B cell (primary cell): ENCODE results near the gene FBLN2. TPM values are rescaled to one million over a fixed set of nuclear protein-coding genes. Genes with fewer than 3 reads are reported as not detected.

Experiments used
- ATAC-seq: fragments of 200-7000 bp; cut with Tn5 transposase; one replicate; pipeline ENCODE4 v1.10.0; 2021; ENCODE audit warnings: low read depth, mild to moderate bottlenecking, moderate number of reproducible peaks, moderate library complexity
- CTCF ChIA-PET: fragments of 350-600 bp; sonication (Branson Sonifier 250); formaldehyde crosslinking; loops from one replicate; lab custom pipeline; 2021; ENCODE audit warnings: antibody characterized with exemption, inconsistent platforms; lab: Charles Lee
- POLR2A ChIA-PET: fragments of 350-600 bp; sonication (Branson Sonifier 250); formaldehyde crosslinking; loops from one replicate; lab custom pipeline; 2021; ENCODE audit warnings: antibody characterized with exemption; lab: Charles Lee
- DNase-seq: peaks from one replicate; pipeline ENCODE4 v3.0.0; 2013
- H2AFZ ChIP-seq: 2 replicates; pipeline ENCODE4 v1.6.1; 2012; ENCODE audit warnings: mild to moderate bottlenecking, low read depth, low read length; ENCODE audit not compliant: insufficient read depth, poor library complexity, severe bottlenecking
- H3K27ac ChIP-seq, 2 donors: 1 replicate in 1 of 2; 2 replicates in 1 of 2; pipeline ENCODE4 v1.5.1; 2012 to 2013; ENCODE audit warnings: low read length in 2 of 2, mild to moderate bottlenecking in 2 of 2, moderate library complexity in 1 of 2
- H3K27me3 ChIP-seq, 4 experiments: fragments of 200-600 bp in 1 of 4; sonication (generic) in 1 of 4; replicated peaks in 1 of 4; 1 replicate in 2 of 4; 2 replicates in 2 of 4; pipeline versions ENCODE4 v1.6.1 to v1.7.0; 2013 to 2016; ENCODE audit warnings: low read length in 3 of 4, mild to moderate bottlenecking in 2 of 4, mixed read lengths in 1 of 4, moderate library complexity in 1 of 4; ENCODE audit not compliant: insufficient read depth in 4 of 4, control insufficient read depth in 3 of 4; ENCODE audit errors: control extremely low read depth in 1 of 4
- H3K36me3 ChIP-seq, 2 experiments: replicated peaks in 1 of 2; 1 replicate in 1 of 2; 2 replicates in 1 of 2; pipeline versions ENCODE4 v1.6.1 to v1.7.1; 2013; ENCODE audit warnings: low read length in 1 of 2; ENCODE audit not compliant: insufficient read depth in 2 of 2, control insufficient read depth in 1 of 2; ENCODE audit errors: control extremely low read depth in 1 of 2, extremely low read depth in 1 of 2
- H3K4me1 ChIP-seq, 2 donors: fragments of 200-600 bp in 1 of 2; sonication (generic) in 1 of 2; 1 replicate in 1 of 2; 2 replicates in 1 of 2; pipeline versions ENCODE4 v1.5.1 to v1.6.1; 2013 to 2017; ENCODE audit warnings: low read length in 2 of 2; ENCODE audit not compliant: control insufficient read depth in 2 of 2, insufficient read depth in 2 of 2
- H3K4me2 ChIP-seq: replicated peaks from 2 replicates; pipeline ENCODE3; 2012; ENCODE audit warnings: mild to moderate bottlenecking, low read depth, low read length; ENCODE audit not compliant: poor library complexity, severe bottlenecking
- H3K4me3 ChIP-seq, 5 experiments: fragments of 200-600 bp in 1 of 5; sonication (generic) in 1 of 5; 1 replicate in 3 of 5; 2 replicates in 2 of 5; pipeline versions ENCODE4 v1.5.1 to v1.7.0; 2011 to 2016; ENCODE audit warnings: low read length in 4 of 5, mild to moderate bottlenecking in 4 of 5, low read depth in 2 of 5, control low read depth in 1 of 5, moderate library complexity in 1 of 5; ENCODE audit not compliant: insufficient read depth in 1 of 5; ENCODE audit errors: control extremely low read depth in 1 of 5, extremely low read depth in 1 of 5
- H3K79me2 ChIP-seq: fragments of 200-600 bp; sonication (generic); one replicate; pipeline ENCODE4 v1.6.0; 2016; ENCODE audit warnings: low read length; ENCODE audit not compliant: control insufficient read depth, insufficient read depth
- H3K9ac ChIP-seq: fragments of 200-600 bp; sonication (generic); 2 replicates; pipeline ENCODE4 v1.6.1; 2017; ENCODE audit warnings: mild to moderate bottlenecking, low read length, moderate library complexity
- H3K9me3 ChIP-seq, 3 donors: one replicate each; pipeline versions ENCODE4 v1.6.1 to v1.7.1; 2013; ENCODE audit warnings: low read length in 2 of 3; ENCODE audit not compliant: control insufficient read depth in 2 of 3, insufficient read depth in 1 of 3; ENCODE audit errors: control extremely low read depth in 1 of 3
- H4K20me1 ChIP-seq: 2 replicates; pipeline ENCODE4 v1.6.0; 2012; ENCODE audit warnings: mild to moderate bottlenecking, low read length; ENCODE audit not compliant: insufficient read depth, control insufficient read depth, poor library complexity, severe bottlenecking
- H3K27ac Mint-ChIP-seq: one replicate; pipeline ENCODE4 v1.8.0; 2021; ENCODE audit warnings: mixed read lengths
- H3K27me3 Mint-ChIP-seq: one replicate; pipeline ENCODE4 v1.8.0; 2021; ENCODE audit warnings: mixed read lengths
- H3K4me1 Mint-ChIP-seq: one replicate; pipeline ENCODE4 v1.8.0; 2021; ENCODE audit warnings: mixed read lengths
- H3K4me3 Mint-ChIP-seq: one replicate; pipeline ENCODE4 v1.8.0; 2021; ENCODE audit warnings: mixed read lengths
- H3K9me3 Mint-ChIP-seq: one replicate; pipeline ENCODE4 v1.8.0; 2022; ENCODE audit warnings: mixed read lengths; ENCODE audit not compliant: insufficient read depth
- CTCF ChIP-seq: fragments of 200-600 bp; IDR thresholded peaks from one replicate; pipeline ENCODE4 v1.8.0; 2022; ENCODE audit warnings: antibody characterized with exemption, mild to moderate bottlenecking
- EZH2 ChIP-seq: IDR thresholded peaks from 2 replicates; pipeline ENCODE4 v1.6.1; 2012; ENCODE audit warnings: borderline replicate concordance, low read depth, mild to moderate bottlenecking, moderate library complexity, low read length; ENCODE audit not compliant: insufficient read depth, poor library complexity, severe bottlenecking
- WGBS: methylation state at CpG from one replicate; pipeline ENCODE4 v1.1.5; 2013; ENCODE audit warnings: missing lambda C conversion rate; ENCODE audit not compliant: insufficient coverage; 5-methylcytosine and 5-hydroxymethylcytosine counted together
- intact Hi-C: fragments of 100-400 bp; cut with micrococcal nuclease; formaldehyde crosslinking; loops from one replicate; pipeline ENCODE4 v1.10.0; 2022
- polyA plus RNA-seq: library from polyadenylated mRNA; depleted of rRNA; stranded (reverse); fragments of >200 nt; gene quantifications from 2 replicates; pipeline ENCODE4 v1.2.3, GENCODE V29; 2012
- total RNA-seq, 2 donors: library from RNA; stranded (reverse); fragments of 120-200 nt in 1 of 2; gene quantifications; 1 replicate in 1 of 2; 2 replicates in 1 of 2; pipeline versions ENCODE4 v1.2.3 to v1.2.4, GENCODE V29; 2013 to 2022

FBLN2 gene
- total and polyA plus RNA-seq, 2 donors (not counting 1 experiment from before 2014, with no cell fraction given), result 3.6 to 8.2 TPM

- peaks cover 0 to 58% (median 14%) of the 10 kb centered on the region in 4 experiments for H3K27me3 ChIP-seq
- TF ChIP-seq EZH2 (no peak), CTCF (no peak)
- ChIA-PET CTCF (interaction anchor here (0.7 to 3.2 kb wide), 8 partner anchors 8 to 224 kb away, joined by 3 to 25 read pairs (median 4); partner anchors contain the start of gene WNT7A), POLR2A (no interaction called here)
- H4K20me1 ChIP-seq, result no peaks in the 10 kb centered on the region
- DNase-seq, result no peak
- 90% methylated on average over 8 of the region's 8 CpGs for WGBS
- no peak overlapping the region for H3K27ac Mint-ChIP-seq
- H3K9me3 Mint-ChIP-seq, result no peaks in the 10 kb centered on the region
- no peak overlapping the region for H3K9ac ChIP-seq
- H3K4me3 ChIP-seq, result no peak overlapping the region
- H3K4me1 Mint-ChIP-seq, result peaks cover 7% of the 10 kb centered on the region
- peaks cover 4 to 8% of the 10 kb centered on the region in 2 donors for H3K4me1 ChIP-seq
- peaks cover 0 to 5% (median 0%) of the 10 kb centered on the region in 3 donors for H3K9me3 ChIP-seq
- H3K27me3 Mint-ChIP-seq, result peaks cover 55% of the 10 kb centered on the region
- ATAC-seq, result no peak
- no peak overlapping the region for H3K27ac ChIP-seq
- H3K36me3 ChIP-seq, result no peaks in the 10 kb centered on the region
- H2AFZ ChIP-seq, result no peak overlapping the region
- intact Hi-C loops, result loop anchor here (5.0 to 10.0 kb wide), 3 partner anchors 218 to 1902 kb away; no protein-coding TSS in a partner anchor
- no peaks in the 10 kb centered on the region for H3K79me2 ChIP-seq
- H3K4me2 ChIP-seq, result no peak overlapping the region
- no peak overlapping the region for H3K4me3 Mint-ChIP-seq
These were observed 107.8 kb downstream of the FBLN2 start for GRCh38 chr3:13656584-13657301.
